PC-9 (cell line): ENCODE data around the gene SMOC2. TPM values are rescaled to one million over a fixed set of nuclear protein-coding genes. Genes with fewer than 3 reads are reported as not detected.

Experiments
- BruUV-seq: library from RNA; stranded (reverse); fragments of 400-500 nt; replicated peaks from 2 replicates; lab custom pipeline; 2021; lab: Mats Ljungman, UMichigan
- CTCF ChIA-PET: fragments of 300-600 bp; sonication (Branson Sonifier 250); formaldehyde crosslinking; loops from one replicate; lab custom pipeline; 2022; ENCODE audit warnings: antibody characterized with exemption; lab: Charles Lee
- POLR2A ChIA-PET: fragments of 300-600 bp; sonication (Branson Sonifier 250); formaldehyde crosslinking; loops from one replicate; lab custom pipeline; 2022; ENCODE audit warnings: antibody characterized with exemption; ENCODE audit not compliant: unreplicated experiment; lab: Charles Lee
- DNase-seq, 2 experiments: peaks; one replicate each; pipeline versions ENCODE4 v3.0.0 to v3.0.0-alpha.2; 2015 to 2022; ENCODE audit warnings: mixed read lengths in 1 of 2
- H2AFZ ChIP-seq: fragments of 200-600 bp; sonication (generic); 2 replicates; pipeline ENCODE4 v1.8.1; 2017; ENCODE audit warnings: antibody characterized with exemption
- H3F3A ChIP-seq: fragments of 200-600 bp; sonication (generic); 2 replicates; pipeline ENCODE4 v1.8.1; 2017; ENCODE audit warnings: antibody characterized with exemption, mild to moderate bottlenecking, low read depth; ENCODE audit not compliant: insufficient read depth
- H3K27ac ChIP-seq: fragments of 200-600 bp; sonication (generic); 2 replicates; pipeline ENCODE4 v1.6.1; 2016; ENCODE audit warnings: mixed run types
- H3K27me3 ChIP-seq: fragments of 200-600 bp; sonication (generic); 2 replicates; pipeline ENCODE4 v1.6.1; 2016; ENCODE audit warnings: low read depth, mixed run types; ENCODE audit not compliant: insufficient read depth
- H3K36me3 ChIP-seq: fragments of 200-600 bp; sonication (generic); 2 replicates; pipeline ENCODE4 v1.6.1; 2016; ENCODE audit warnings: low read depth, mixed run types
- H3K4me1 ChIP-seq: fragments of 200-600 bp; sonication (generic); replicated peaks from 2 replicates; pipeline ENCODE4 v1.6.1; 2016; ENCODE audit warnings: mixed run types; ENCODE audit not compliant: insufficient read depth
- H3K4me2 ChIP-seq: fragments of 200-600 bp; sonication (generic); 2 replicates; pipeline ENCODE4 v1.6.1; 2017; ENCODE audit warnings: mixed run types
- H3K4me3 ChIP-seq: fragments of 200-600 bp; sonication (generic); 2 replicates; pipeline ENCODE4 v1.6.1; 2016; ENCODE audit warnings: mixed run types
- H3K79me2 ChIP-seq: fragments of 200-600 bp; sonication (generic); 2 replicates; pipeline ENCODE4 v1.6.1; 2017; ENCODE audit warnings: low read depth, mixed run types
- H3K9me2 ChIP-seq: fragments of 200-600 bp; sonication (generic); 2 replicates; pipeline ENCODE4 v1.8.1; 2017; ENCODE audit warnings: mild to moderate bottlenecking; ENCODE audit not compliant: insufficient read depth
- H3K9me3 ChIP-seq: fragments of 200-600 bp; sonication (generic); 2 replicates; pipeline ENCODE4 v1.8.1; 2016; ENCODE audit warnings: low read depth; ENCODE audit not compliant: insufficient read depth
- H4K20me1 ChIP-seq: fragments of 200-600 bp; sonication (generic); 2 replicates; pipeline ENCODE4 v1.8.1; 2017; ENCODE audit not compliant: insufficient read depth
- CTCF ChIP-seq: fragments of 200-600 bp; sonication (generic); conservative IDR thresholded peaks from 2 replicates; pipeline ENCODE4 v1.6.1; 2017; ENCODE audit warnings: mixed run types, antibody characterized with exemption, mild to moderate bottlenecking, moderate library complexity
- EZH2 ChIP-seq: fragments of 200-600 bp; sonication (generic); IDR thresholded peaks from 2 replicates; pipeline ENCODE4 v1.8.0; 2017; ENCODE audit warnings: antibody characterized with exemption, low read depth
- intact Hi-C: fragments of 100-400 bp; cut with micrococcal nuclease; formaldehyde crosslinking; loops from one replicate; pipeline ENCODE4 v1.10.0; 2022; ENCODE audit not compliant: unreplicated experiment
- total RNA-seq: library from RNA; stranded (reverse); gene quantifications from 2 replicates; pipeline ENCODE4 v1.2.3, GENCODE V29; 2021

Gene SMOC2
- total RNA-seq, 1 experiment from 2014 or later, result not detected

GRCh38 chr6:168562576-168563151 lies 121.7 kb downstream of the SMOC2 start:
- TF ChIP-seq EZH2 (no peak), CTCF (no peak)
- Histone ChIP-seq H3K4me1 (no peaks in the 10 kb centered on the region), H3K27ac (no peak overlapping the region), H2AFZ (no peak overlapping the region), H3K4me2 (no peak overlapping the region), H3K9me2 (no peaks in the 10 kb centered on the region), H3K27me3 (peaks cover 67% of the 10 kb centered on the region), H4K20me1 (no peaks in the 10 kb centered on the region), H3F3A (no peaks in the 10 kb centered on the region), H3K4me3 (no peak overlapping the region), H3K79me2 (no peaks in the 10 kb centered on the region), H3K9me3 (no peaks in the 10 kb centered on the region), H3K36me3 (no peaks in the 10 kb centered on the region)
- intact Hi-C loops, result no loop called here
- BruUV-seq, result no TSS peak
- DNase-seq, result no peak
- ChIA-PET CTCF (no interaction called here), POLR2A (no interaction called here)

DNA sequence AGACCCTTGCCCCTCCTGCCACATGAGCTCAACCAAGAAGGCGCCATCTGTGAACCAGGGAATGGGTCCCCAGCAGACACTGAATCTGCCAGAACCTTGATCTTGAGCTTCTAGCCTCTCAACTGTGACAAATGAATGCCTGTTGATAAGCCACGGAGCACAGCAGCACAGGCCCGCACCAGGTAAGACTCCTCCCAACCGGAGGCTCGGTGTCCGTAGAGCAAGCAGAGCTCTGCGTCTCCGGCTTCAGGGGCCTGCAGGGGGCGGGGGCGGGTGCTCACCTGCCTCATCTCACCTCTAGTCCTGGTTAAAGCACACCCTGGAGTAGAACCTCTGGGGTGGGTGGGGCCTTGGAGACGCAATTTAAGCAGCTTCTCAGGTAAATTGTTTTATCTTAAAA lies 122.7 kb downstream of the SMOC2 start:
- H3K4me2 ChIP-seq, result no peak overlapping the region
- no peaks in the 10 kb centered on the region for H3F3A ChIP-seq
- H3K4me1 ChIP-seq, result no peaks in the 10 kb centered on the region
- no peak overlapping the region for H3K27ac ChIP-seq
- no peaks in the 10 kb centered on the region for H3K9me2 ChIP-seq
- ChIA-PET CTCF (no interaction called here), POLR2A (no interaction called here)
- no peak overlapping the region for H2AFZ ChIP-seq
- no peaks in the 10 kb centered on the region for H3K36me3 ChIP-seq
- no peak overlapping the region for H3K4me3 ChIP-seq
- H3K27me3 ChIP-seq, result peaks cover 71% of the 10 kb centered on the region
- TF ChIP-seq CTCF, result no peak
- TF ChIP-seq EZH2, result no peak
- intact Hi-C loops, result no loop called here
- DNase-seq, result no peak
- BruUV-seq, result no TSS peak
- H3K79me2 ChIP-seq, result no peaks in the 10 kb centered on the region
- no peaks in the 10 kb centered on the region for H4K20me1 ChIP-seq
- no peaks in the 10 kb centered on the region for H3K9me3 ChIP-seq

GRCh38 chr6:168565112-168565511 lies 124.1 kb downstream of the SMOC2 start:
- H3K9me2 ChIP-seq, result no peaks in the 10 kb centered on the region
- no peaks in the 10 kb centered on the region for H3K4me1 ChIP-seq
- no peaks in the 10 kb centered on the region for H3K79me2 ChIP-seq
- intact Hi-C loops, result no loop called here
- no peaks in the 10 kb centered on the region for H3K9me3 ChIP-seq
- peaks cover 81% of the 10 kb centered on the region for H3K27me3 ChIP-seq
- CTCF ChIA-PET, result no interaction called here
- BruUV-seq, result no TSS peak
- H3K4me3 ChIP-seq, result no peak overlapping the region
- no peaks in the 10 kb centered on the region for H3F3A ChIP-seq
- no peaks in the 10 kb centered on the region for H3K36me3 ChIP-seq
- POLR2A ChIA-PET, result no interaction called here
- TF ChIP-seq CTCF, result no peak
- no peak for TF ChIP-seq EZH2
- H2AFZ ChIP-seq, result no peak overlapping the region
- H3K4me2 ChIP-seq, result no peak overlapping the region
- no peak overlapping the region for H3K27ac ChIP-seq
- no peak for DNase-seq
- no peaks in the 10 kb centered on the region for H4K20me1 ChIP-seq
